Sigmoid colon (tissue), 7 donors: ENCODE measurements around the gene FALEC. TPM values are rescaled to one million over a fixed set of nuclear protein-coding genes. Genes with fewer than 3 reads are reported as not detected.

Source experiments
- DNase-seq: peaks from one replicate; pipeline ENCODE4 v3.0.0-alpha.2; 2019
- H3K27ac ChIP-seq, 4 donors: fragments of 200-600 bp; sonication (generic); one replicate each; pipeline ENCODE4 v1.5.1; 2016 to 2019; ENCODE audit warnings: mild to moderate bottlenecking in 1 of 4
- H3K27me3 ChIP-seq, 3 donors: fragments of 200-600 bp; sonication (generic); one replicate each; pipeline ENCODE4 v1.5.1; 2019; ENCODE audit warnings: mild to moderate bottlenecking in 1 of 3
- H3K36me3 ChIP-seq, 4 donors: fragments of 200-600 bp; sonication (generic); one replicate each; pipeline ENCODE4 v1.5.1; 2016 to 2019
- H3K4me1 ChIP-seq, 4 donors: fragments of 200-600 bp; sonication (generic); one replicate each; pipeline ENCODE4 v1.5.1; 2017 to 2019
- H3K4me3 ChIP-seq, 4 donors: fragments of 200-600 bp; sonication (generic); one replicate each; pipeline ENCODE4 v1.5.1; 2017 to 2019; ENCODE audit warnings: mild to moderate bottlenecking in 2 of 4, moderate library complexity in 1 of 4
- H3K9me3 ChIP-seq, 4 donors: fragments of 200-600 bp in 3 of 4; sonication (generic) in 3 of 4; one replicate each; pipeline versions ENCODE4 v1.5.1 to v1.6.1; 2013 to 2019
- EP300 ChIP-seq, 4 donors: sonication (generic); formaldehyde crosslinking; IDR thresholded peaks; one replicate each; pipeline ENCODE4 v1.6.1; 2017; ENCODE audit warnings: antibody characterized with exemption in 4 of 4
- POLR2A ChIP-seq, 2 donors: fragments of 450-650 bp; IDR thresholded peaks; one replicate each; pipeline ENCODE4 v1.6.1; 2016; ENCODE audit warnings: antibody characterized with exemption in 2 of 2, mild to moderate bottlenecking in 2 of 2, moderate library complexity in 2 of 2
- POLR2AphosphoS5 ChIP-seq, 4 donors: sonication (generic); formaldehyde crosslinking; IDR thresholded peaks; one replicate each; pipeline ENCODE4 v1.6.1; 2017; ENCODE audit warnings: antibody characterized with exemption in 4 of 4
- WGBS, 2 donors: extraction: QIAGEN DNeasy Blood & Tissue Kit; methylation state at CpG; one replicate each; pipeline ENCODE4 v1.1.7; 2013; 5-methylcytosine and 5-hydroxymethylcytosine counted together
- intact Hi-C: fragments of 100-400 bp; cut with DNase I; formaldehyde crosslinking; loops from one replicate; pipeline ENCODE4 v1.15.1; 2023
- polyA plus RNA-seq, 3 donors: library from polyadenylated mRNA; stranded (reverse); fragments of 200-250 nt; gene quantifications; one replicate each; pipeline ENCODE4 v1.2.3, GENCODE V29; 2013
- total RNA-seq, 4 donors: library from RNA; depleted of rRNA; stranded (reverse); fragments of >200 nt; gene quantifications; one replicate each; pipeline ENCODE4 v1.1.0, GENCODE V29; 2016
- TF ChIP-seq, protein P1 (sequence below), 4 experiments: fragments of 450-650 bp in 3 of 4; fragments of 200-600 bp in 1 of 4; IDR thresholded peaks; one replicate each; pipeline ENCODE4 v1.5.1; 2016 to 2019; ENCODE audit warnings: antibody characterized with exemption in 4 of 4, mild to moderate bottlenecking in 3 of 4, moderate library complexity in 2 of 4
- donor health status: healthy with polysubstance abuse.
- donor health status: Bipolar disorder and iron deficiency.
- donor health status: healthy.

The FALEC gene
- total and polyA plus RNA-seq, 7 donors, result 0.35 TPM; not detected in 6

DNA sequence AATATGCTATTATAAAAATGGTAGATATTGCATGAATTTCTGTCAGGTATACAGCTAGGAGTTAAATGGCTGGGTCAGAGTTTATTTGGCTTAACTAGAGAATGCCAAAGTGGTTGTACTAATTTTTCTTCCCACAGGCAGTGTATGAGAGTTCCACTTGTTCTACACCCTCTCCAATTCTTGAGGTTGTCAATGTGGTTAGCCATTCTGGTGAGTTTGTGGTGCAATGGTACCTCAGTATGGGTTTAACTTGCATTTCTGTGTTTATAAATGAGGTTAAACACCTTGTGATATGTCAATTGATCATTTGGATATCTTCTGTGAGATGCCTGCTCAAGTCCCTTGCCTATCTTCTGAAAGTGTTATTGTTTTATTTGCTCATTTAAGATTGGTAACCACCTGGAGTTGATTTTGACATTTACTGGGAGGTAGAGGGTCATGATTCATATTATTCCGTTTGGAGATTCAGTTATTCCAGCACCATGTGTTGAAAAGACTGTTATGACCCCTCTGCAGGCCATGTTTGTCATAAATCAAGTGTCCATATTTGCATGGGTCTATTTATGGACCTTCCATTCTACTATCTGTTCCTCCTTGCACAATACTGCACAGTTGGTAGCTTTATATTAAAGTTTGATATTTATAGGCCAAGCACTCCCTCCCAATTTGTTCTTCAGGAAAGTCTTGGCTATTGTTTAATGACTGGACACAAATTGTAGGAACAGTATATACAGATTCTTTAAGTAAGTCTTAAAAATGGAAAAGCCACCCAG, 5.8 kb downstream of the FALEC start:
- TF ChIP-seq POLR2A (IDR thresholded peaks at IDR 0.05), result no peak
- H3K27ac ChIP-seq, result no peak overlapping the region
- H3K9me3 ChIP-seq, result no peaks in the 10 kb centered on the region
- H3K4me1 ChIP-seq, result peaks cover 0 to 10% (median 8%) of the 10 kb centered on the region in 4 donors
- H3K27me3 ChIP-seq, result no peaks in the 10 kb centered on the region
- no peaks in the 10 kb centered on the region for H3K36me3 ChIP-seq
- intact Hi-C loops, result no loop called here
- DNase-seq, result no peak
- no peak overlapping the region for H3K4me3 ChIP-seq
- 49 to 67% methylated on average over 1 of the region's 1 CpG for WGBS, 2 donors

DNA sequence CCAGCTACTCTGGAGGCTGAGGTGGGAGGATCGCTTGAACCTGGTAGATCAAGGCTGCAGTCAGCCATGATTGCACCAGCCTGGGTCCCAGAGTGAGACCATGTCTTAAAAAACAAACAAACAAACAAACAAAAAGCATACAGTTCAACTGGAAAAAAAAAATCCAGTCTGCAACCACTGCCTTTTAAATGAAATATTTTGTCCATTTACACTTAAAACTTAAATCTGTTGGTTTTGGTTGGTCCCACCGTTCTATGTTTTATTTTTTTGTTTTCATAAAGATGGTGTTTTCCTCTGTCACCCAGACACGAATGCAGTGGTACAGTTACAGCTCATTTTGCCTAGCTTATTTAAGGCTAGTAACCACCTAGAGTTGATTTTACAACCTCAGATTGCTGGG, 9.8 kb downstream of the FALEC start:
- H3K9me3 ChIP-seq, result no peaks in the 10 kb centered on the region
- H3K36me3 ChIP-seq, result no peaks in the 10 kb centered on the region
- H3K4me1 ChIP-seq, result peaks cover 0 to 9% (median 6%) of the 10 kb centered on the region in 4 donors
- H3K27ac ChIP-seq, result no peak overlapping the region
- DNase-seq, result no peak
- TF ChIP-seq EP300 (IDR thresholded peaks at IDR 0.05) (no peak), POLR2AphosphoS5 (IDR thresholded peaks at IDR 0.05) (no peak), POLR2A (IDR thresholded peaks at IDR 0.05) (no peak)
- TF ChIP-seq, protein P1, sequence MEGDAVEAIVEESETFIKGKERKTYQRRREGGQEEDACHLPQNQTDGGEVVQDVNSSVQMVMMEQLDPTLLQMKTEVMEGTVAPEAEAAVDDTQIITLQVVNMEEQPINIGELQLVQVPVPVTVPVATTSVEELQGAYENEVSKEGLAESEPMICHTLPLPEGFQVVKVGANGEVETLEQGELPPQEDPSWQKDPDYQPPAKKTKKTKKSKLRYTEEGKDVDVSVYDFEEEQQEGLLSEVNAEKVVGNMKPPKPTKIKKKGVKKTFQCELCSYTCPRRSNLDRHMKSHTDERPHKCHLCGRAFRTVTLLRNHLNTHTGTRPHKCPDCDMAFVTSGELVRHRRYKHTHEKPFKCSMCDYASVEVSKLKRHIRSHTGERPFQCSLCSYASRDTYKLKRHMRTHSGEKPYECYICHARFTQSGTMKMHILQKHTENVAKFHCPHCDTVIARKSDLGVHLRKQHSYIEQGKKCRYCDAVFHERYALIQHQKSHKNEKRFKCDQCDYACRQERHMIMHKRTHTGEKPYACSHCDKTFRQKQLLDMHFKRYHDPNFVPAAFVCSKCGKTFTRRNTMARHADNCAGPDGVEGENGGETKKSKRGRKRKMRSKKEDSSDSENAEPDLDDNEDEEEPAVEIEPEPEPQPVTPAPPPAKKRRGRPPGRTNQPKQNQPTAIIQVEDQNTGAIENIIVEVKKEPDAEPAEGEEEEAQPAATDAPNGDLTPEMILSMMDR (IDR thresholded peaks at IDR 0.05), result no peak
- 83 to 89% methylated on average over 3 of the region's 3 CpGs for WGBS, 2 donors
- intact Hi-C loops, result no loop called here
- no peaks in the 10 kb centered on the region for H3K27me3 ChIP-seq
- no peak overlapping the region for H3K4me3 ChIP-seq

DNA sequence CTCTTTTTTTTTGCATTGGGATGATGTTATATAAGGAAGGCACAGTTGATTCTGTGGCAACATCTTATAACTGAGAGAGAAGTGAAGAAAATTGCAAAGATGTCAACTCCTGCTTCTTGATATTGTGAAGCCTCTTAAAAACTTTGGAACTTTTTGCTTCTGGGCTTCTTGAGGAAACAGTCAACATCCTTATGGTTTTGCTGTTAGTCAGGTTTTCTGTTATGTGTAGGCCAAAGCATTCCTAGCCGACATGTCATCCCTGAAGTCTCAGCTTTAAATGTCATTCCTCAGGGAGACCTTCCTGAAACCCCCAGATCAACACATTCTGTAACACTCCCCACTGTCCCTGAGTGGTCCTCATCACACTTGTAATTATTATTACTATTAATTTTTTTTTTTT, 12.6 kb downstream of the FALEC start:
- H3K27me3 ChIP-seq, result no peaks in the 10 kb centered on the region
- no peaks in the 10 kb centered on the region for H3K36me3 ChIP-seq
- WGBS, 2 donors, result 76 to 89% methylated on average over 1 of the region's 1 CpG
- H3K4me3 ChIP-seq, result no peak overlapping the region
- no peak for DNase-seq
- no peak overlapping the region for H3K27ac ChIP-seq
- no peak for TF ChIP-seq POLR2AphosphoS5 (IDR thresholded peaks at IDR 0.05)
- TF ChIP-seq EP300 (IDR thresholded peaks at IDR 0.05), result no peak
- TF ChIP-seq, protein P1 (IDR thresholded peaks at IDR 0.05), result no peak
- TF ChIP-seq POLR2A (IDR thresholded peaks at IDR 0.05), result no peak
- no peaks in the 10 kb centered on the region for H3K9me3 ChIP-seq
- intact Hi-C loops, result no loop called here
- peaks cover 0 to 29% (median 15%) of the 10 kb centered on the region in 4 donors for H3K4me1 ChIP-seq

DNA sequence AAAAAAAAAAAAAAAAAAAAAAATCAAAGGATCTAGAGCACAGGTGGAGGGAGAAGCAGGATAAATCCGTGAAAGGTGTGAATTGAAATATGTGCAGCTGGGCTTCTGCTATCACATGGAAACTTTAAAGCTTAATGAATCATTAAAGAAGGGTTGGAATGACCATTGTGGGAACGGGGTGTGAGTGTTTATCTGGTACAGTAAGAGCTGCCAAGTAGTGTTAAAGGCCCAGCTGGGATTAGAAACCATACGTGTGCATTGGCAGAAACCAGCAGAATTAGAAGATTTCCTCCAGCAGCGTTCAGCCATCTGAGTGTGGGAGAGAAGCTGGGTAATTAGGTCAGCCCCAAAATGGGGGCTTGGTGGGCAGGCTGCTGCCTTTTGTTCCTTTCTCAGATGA, 13.5 kb downstream of the FALEC start:
- peak in 1 of 4 donors; percentile 37 for TF ChIP-seq POLR2AphosphoS5 (IDR thresholded peaks at IDR 0.05)
- TF ChIP-seq EP300 (IDR thresholded peaks at IDR 0.05), result no peak
- Histone ChIP-seq H3K36me3 (no peaks in the 10 kb centered on the region), H3K4me1 (peaks cover 0 to 29% (median 15%) of the 10 kb centered on the region in 4 donors), H3K27ac (peak overlapping the region in 3 of 4 donors; percentile 1 to 55 (median 55)), H3K27me3 (no peaks in the 10 kb centered on the region), H3K4me3 (no peak overlapping the region), H3K9me3 (no peaks in the 10 kb centered on the region)
- WGBS, 2 donors, result 8 to 53% methylated on average over 4 of the region's 4 CpGs
- intact Hi-C loops, result no loop called here
- DNase-seq, result no peak

DNA sequence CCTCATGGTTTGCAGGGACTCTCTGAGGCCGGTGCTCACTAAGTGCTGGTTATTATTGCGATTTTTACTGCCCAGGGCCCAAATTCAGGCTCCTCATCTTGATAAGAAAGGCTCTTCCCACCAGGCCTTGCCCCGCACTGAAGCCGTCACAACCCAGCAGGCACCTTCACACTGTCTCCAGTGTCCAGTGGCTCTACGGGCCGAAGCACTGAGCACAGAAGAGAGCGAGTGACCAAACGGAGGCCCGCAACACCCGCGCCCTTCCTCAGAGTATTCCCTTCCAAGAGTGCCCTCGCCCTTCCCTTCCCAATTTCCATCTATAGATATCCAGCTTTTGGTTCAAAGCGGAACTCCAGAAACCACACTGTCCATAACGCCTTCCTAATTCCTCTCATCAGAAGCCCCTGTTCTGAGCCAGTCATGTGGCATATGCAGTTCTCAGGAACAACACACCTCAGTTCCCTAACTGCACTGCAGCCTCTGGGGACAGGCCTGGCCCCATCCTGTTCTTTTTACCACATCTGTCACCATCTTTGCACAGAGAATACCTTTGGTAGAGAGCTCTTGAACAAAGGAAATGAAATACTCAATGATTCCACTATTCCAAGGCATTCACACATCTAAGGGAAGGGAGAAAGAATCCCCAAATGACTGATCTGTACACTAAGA, 15.1 kb downstream of the FALEC start:
- H3K9me3 ChIP-seq, result no peaks in the 10 kb centered on the region
- peaks cover 0 to 29% (median 15%) of the 10 kb centered on the region in 4 donors for H3K4me1 ChIP-seq
- no peak for TF ChIP-seq EP300 (IDR thresholded peaks at IDR 0.05)
- TF ChIP-seq POLR2AphosphoS5 (IDR thresholded peaks at IDR 0.05), result no peak
- no peak for TF ChIP-seq POLR2A (IDR thresholded peaks at IDR 0.05)
- TF ChIP-seq, protein P1 (IDR thresholded peaks at IDR 0.05), result no peak
- H3K36me3 ChIP-seq, result no peaks in the 10 kb centered on the region
- 91 to 94% methylated on average over 14 of the region's 14 CpGs for WGBS, 2 donors
- no peaks in the 10 kb centered on the region for H3K27me3 ChIP-seq
- no peak overlapping the region for H3K27ac ChIP-seq
- DNase-seq, result no peak
- intact Hi-C loops, result loop anchor here (10.0 kb wide), 1 partner anchor 286 kb away; no protein-coding TSS in a partner anchor
- no peak overlapping the region for H3K4me3 ChIP-seq
